HCT116 (cell line): Measurements from ENCODE around the gene TWIST1. TPM values are rescaled to one million over a fixed set of nuclear protein-coding genes. Genes with fewer than 3 reads are reported as not detected.

Experiments
- ATAC-seq: fragments of 200-7000 bp; cut with Tn5 transposase; 2 replicates; pipeline ENCODE4 v1.9.1; 2020; ENCODE audit warnings: mild to moderate bottlenecking, moderate library complexity
- BruUV-seq: library from RNA; stranded (reverse); fragments of 400-500 nt; replicated peaks from 2 replicates; lab custom pipeline; 2021; lab: Mats Ljungman, UMichigan
- CTCF ChIA-PET: fragments of 300-600 bp; sonication (Branson Sonifier 250); formaldehyde crosslinking; loops from one replicate; lab custom pipeline; 2021; ENCODE audit warnings: antibody characterized with exemption; lab: Charles Lee
- POLR2A ChIA-PET: fragments of 300-600, 350-600 bp; sonication (Branson Sonifier 250); formaldehyde crosslinking; loops from one replicate; lab custom pipeline; 2021; ENCODE audit warnings: antibody characterized with exemption; lab: Charles Lee
- RAD21 ChIA-PET, 2 experiments: fragments of 300-600 bp; sonication (Branson Sonifier 250); formaldehyde crosslinking; loops; one replicate each; lab custom pipeline; 2023; ENCODE audit warnings: low total read pairs in 2 of 2; ENCODE audit not compliant: uncharacterized antibody in 2 of 2, unreplicated experiment in 2 of 2, low non-redundant PET in 1 of 2; lab: Charles Lee
- DNase-seq: peaks from one replicate; pipeline ENCODE4 v3.0.0-alpha.2; 2010; ENCODE audit warnings: low read depth, low spot score
- H2AFZ ChIP-seq: fragments of 200-600 bp; shearing (Covaris generic), sonication (generic); 2 replicates; pipeline ENCODE4 v1.6.1; 2017; ENCODE audit warnings: low read depth, mixed run types, mixed read lengths, antibody characterized with exemption, low read length; ENCODE audit not compliant: poor library complexity, severe bottlenecking
- H3K27ac ChIP-seq: 2 replicates; pipeline ENCODE4 v1.5.1; 2012; ENCODE audit warnings: low read depth, low read length
- H3K27me3 ChIP-seq: fragments of 200-600 bp; sonication (generic); 2 replicates; pipeline ENCODE4 v1.6.1; 2016; ENCODE audit warnings: mixed run types, low read length, mixed read lengths; ENCODE audit not compliant: insufficient read depth
- H3K36me3 ChIP-seq, 2 experiments: fragments of 200-500 bp in 1 of 2; fragments of 200-600 bp in 1 of 2; sonication (Bioruptor generic) in 1 of 2; sonication (generic) in 1 of 2; 2 replicates each; pipeline versions ENCODE4 v1.5.1 to v1.6.1; 2014 to 2016; ENCODE audit warnings: low read length in 2 of 2, inconsistent platforms in 1 of 2, mixed read lengths in 1 of 2, mixed run types in 1 of 2; ENCODE audit not compliant: insufficient read depth in 2 of 2, control insufficient read depth in 1 of 2
- H3K4me1 ChIP-seq, 2 experiments: fragments of 200-600 bp in 1 of 2; sonication (generic) in 1 of 2; 2 replicates each; pipeline versions ENCODE4 v1.5.1 to v1.6.1; 2012 to 2017; ENCODE audit warnings: low read length in 2 of 2, inconsistent platforms in 1 of 2, mild to moderate bottlenecking in 1 of 2, mixed read lengths in 1 of 2, mixed run types in 1 of 2, moderate library complexity in 1 of 2; ENCODE audit not compliant: insufficient read depth in 2 of 2, control insufficient read depth in 1 of 2
- H3K4me2 ChIP-seq: fragments of 200-600 bp; sonication (generic); 2 replicates; pipeline ENCODE4 v1.6.1; 2017; ENCODE audit warnings: mixed run types, low read length, mixed read lengths
- H3K4me3 ChIP-seq, 2 experiments: fragments of 200-600 bp in 1 of 2; sonication (generic) in 1 of 2; replicated peaks in 1 of 2; 2 replicates each; pipeline ENCODE4 v1.5.1; 2011 to 2016; ENCODE audit warnings: low read length in 2 of 2, control low read depth in 1 of 2, low read depth in 1 of 2, mild to moderate bottlenecking in 1 of 2, mixed read lengths in 1 of 2, mixed run types in 1 of 2
- H3K79me2 ChIP-seq: fragments of 200-600 bp; sonication (generic); 2 replicates; pipeline ENCODE4 v1.6.1; 2017; ENCODE audit warnings: mild to moderate bottlenecking, mixed run types, low read length, moderate library complexity, mixed read lengths; ENCODE audit not compliant: insufficient read depth
- H3K9ac ChIP-seq: fragments of 200-600 bp; sonication (generic); 2 replicates; pipeline ENCODE4 v1.6.1; 2016; ENCODE audit warnings: low read length, mixed read lengths
- H3K9me2 ChIP-seq: fragments of 200-600 bp; sonication (generic), shearing (Covaris generic); 2 replicates; pipeline ENCODE4 v1.6.1; 2017; ENCODE audit warnings: mixed run types, mild to moderate bottlenecking, moderate library complexity; ENCODE audit not compliant: insufficient read depth
- H3K9me3 ChIP-seq, 2 experiments: fragments of 200-500 bp in 1 of 2; fragments of 200-600 bp in 1 of 2; sonication (Bioruptor generic) in 1 of 2; sonication (generic) in 1 of 2; 2 replicates each; pipeline ENCODE4 v1.6.1; 2014 to 2017; ENCODE audit warnings: low read length in 2 of 2, mixed read lengths in 2 of 2, inconsistent platforms in 1 of 2, low read depth in 1 of 2, mild to moderate bottlenecking in 1 of 2, mixed run types in 1 of 2, moderate library complexity in 1 of 2; ENCODE audit not compliant: control insufficient read depth in 1 of 2, insufficient read depth in 1 of 2
- H4K20me1 ChIP-seq: fragments of 200-600 bp; sonication (generic), shearing (Covaris generic); 2 replicates; pipeline ENCODE4 v1.6.1; 2017; ENCODE audit warnings: mixed run types, mild to moderate bottlenecking, moderate library complexity; ENCODE audit not compliant: insufficient read depth
- ATF3 ChIP-seq: IDR thresholded peaks from 2 replicates; pipeline ENCODE4 v1.6.1; 2012
- CEBPB ChIP-seq: IDR thresholded peaks from 2 replicates; pipeline ENCODE4 v1.6.1; 2012; ENCODE audit warnings: low read depth
- CTCF ChIP-seq, 3 experiments: fragments of 200-600 bp in 1 of 3; sonication (generic) in 1 of 3; IDR thresholded peaks in 2 of 3; conservative IDR thresholded peaks in 1 of 3; 2 replicates each; pipeline ENCODE4 v1.5.1; 2012 to 2017; ENCODE audit warnings: low read depth in 2 of 3, low read length in 2 of 3, antibody characterized with exemption in 1 of 3, borderline replicate concordance in 1 of 3, control low read depth in 1 of 3, mild to moderate bottlenecking in 1 of 3, mixed read lengths in 1 of 3, mixed run types in 1 of 3, moderate library complexity in 1 of 3; ENCODE audit not compliant: insufficient read depth in 1 of 3
- FOSL1 ChIP-seq: IDR thresholded peaks from 2 replicates; pipeline ENCODE4 v1.6.1; 2012; ENCODE audit warnings: low read depth
- MAX ChIP-seq: IDR thresholded peaks from 2 replicates; pipeline ENCODE4 v1.6.1; 2012
- REST ChIP-seq: IDR thresholded peaks from 2 replicates; pipeline ENCODE4 v1.6.1; 2012; ENCODE audit warnings: low read depth
- YY1 ChIP-seq: IDR thresholded peaks from 2 replicates; pipeline ENCODE4 v1.6.1; 2011; ENCODE audit warnings: low read length, low read depth, moderate library complexity, mild to moderate bottlenecking; ENCODE audit not compliant: insufficient replicate concordance; ENCODE audit errors: extremely low read depth
- intact Hi-C: fragments of 100-400 bp; cut with micrococcal nuclease; formaldehyde crosslinking; loops from 2 replicates; pipeline ENCODE4 v1.10.0; 2022
- total RNA-seq: library from RNA; stranded (reverse); gene quantifications from one replicate; pipeline ENCODE4 v1.2.1, GENCODE V29; 2021; ENCODE audit not compliant: unreplicated experiment

The TWIST1 gene
- total RNA-seq, 1 experiment from 2014 or later, result 0.86 TPM

- TF ChIP-seq MAX (no peak), FOSL1 (no peak), CTCF (IDR thresholded peaks at IDR 0.05 in 2 of 3, conservative IDR thresholded peaks at IDR 0.05 in 1 of 3; ENCODE audit: borderline replicate concordance in 1 of 3, insufficient read depth in 1 of 3, low read depth in 2 of 3, low read length in 2 of 3) (no peak), YY1 (no peak), CEBPB (no peak)
Observed at GRCh38 chr7:19161671-19162070, 44.2 kb upstream of the TWIST1 start (continued).

- no peak for ATAC-seq
Observed at GRCh38 chr7:19146699-19147098, 29.3 kb upstream of the TWIST1 start.

More at GRCh38 chr7:19146699-19147098, 29.3 kb upstream of the TWIST1 start:
- H3K4me1 ChIP-seq, result no peaks in the 10 kb centered on the region
- ChIA-PET CTCF (no interaction called here), POLR2A (no interaction called here), RAD21 (no interaction called here)
- TF ChIP-seq ATF3 (no peak), REST (peak; percentile 80)
- no peaks in the 10 kb centered on the region for H3K27me3 ChIP-seq
- H3K9me2 ChIP-seq, result no peaks in the 10 kb centered on the region
- H2AFZ ChIP-seq, result no peak overlapping the region
- no peak overlapping the region for H3K4me2 ChIP-seq
- intact Hi-C loops, result no loop called here
- no TSS peak for BruUV-seq
- H3K36me3 ChIP-seq, result no peaks in the 10 kb centered on the region
- H3K4me3 ChIP-seq, result no peak overlapping the region
- H4K20me1 ChIP-seq, result no peaks in the 10 kb centered on the region
- no peaks in the 10 kb centered on the region for H3K9me3 ChIP-seq
- no peaks in the 10 kb centered on the region for H3K79me2 ChIP-seq
- H3K9ac ChIP-seq, result no peak overlapping the region
- H3K27ac ChIP-seq, result no peak overlapping the region
- no peak for DNase-seq
